ENCODE measurements around the gene TYMS. TPM values are rescaled to one million over a fixed set of nuclear protein-coding genes. Genes with fewer than 3 reads are reported as not detected.

TYMS gene
- total RNA-seq, 4 donors from 2014 or later, result 0.26 to 28.6 (median 4.8) TPM; not detected in 1

DNA sequence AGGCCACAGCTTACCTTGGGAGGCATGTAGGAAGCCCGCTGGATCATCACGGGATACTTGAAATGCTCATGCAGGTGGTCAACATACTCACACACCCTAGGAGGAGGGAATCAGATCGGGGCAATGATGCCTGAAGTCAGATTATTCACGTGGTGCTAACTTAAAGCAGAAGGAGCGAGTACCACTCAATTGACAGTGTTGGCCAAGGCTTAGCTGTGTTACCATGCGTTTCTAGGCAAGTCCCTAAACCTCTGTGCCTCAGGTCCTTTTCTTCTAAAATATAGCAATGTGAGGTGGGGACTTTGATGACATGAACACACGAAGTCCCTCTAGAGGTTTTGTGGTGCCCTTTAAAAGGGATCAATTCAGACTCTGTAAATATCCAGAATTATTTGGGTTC, 17.9 kb downstream of the TYMS start:
- Histone ChIP-seq H3K4me1 (no peaks in the 10 kb centered on the region), H3K36me3 (no peaks in the 10 kb centered on the region), H3K27me3 (no peaks in the 10 kb centered on the region), H3K27ac (peak overlapping the region in 1 of 2 donors; percentile 48), H3K9me3 (no peaks in the 10 kb centered on the region), H3K4me3 (no peak overlapping the region)
- no peak for DNase-seq
- intact Hi-C loops (cut with DNase I; ENCODE audit: low total_unique reads), result no loop called here
- TF ChIP-seq POLR2A (IDR thresholded peaks at IDR 0.05) (no peak), CTCF (IDR thresholded peaks at IDR 0.05) (no peak)

GRCh38 chr18:676069-676468, 18.6 kb downstream of the TYMS start:
- Histone ChIP-seq H3K4me1 (no peaks in the 10 kb centered on the region), H3K4me3 (no peak overlapping the region), H3K27me3 (no peaks in the 10 kb centered on the region), H3K27ac (no peak overlapping the region), H3K36me3 (no peaks in the 10 kb centered on the region), H3K9me3 (no peaks in the 10 kb centered on the region)
- intact Hi-C loops (cut with DNase I; ENCODE audit: low total_unique reads), result no loop called here
- TF ChIP-seq POLR2A (IDR thresholded peaks at IDR 0.05) (no peak), CTCF (IDR thresholded peaks at IDR 0.05) (no peak)
- DNase-seq, result no peak

- Histone ChIP-seq H3K27me3 (no peaks in the 10 kb centered on the region), H3K4me1 (no peaks in the 10 kb centered on the region), H3K4me3 (no peak overlapping the region), H3K9me3 (no peaks in the 10 kb centered on the region), H3K27ac (no peak overlapping the region), H3K36me3 (no peaks in the 10 kb centered on the region)
- intact Hi-C loops (cut with DNase I; ENCODE audit: low total_unique reads), result no loop called here
- no peak for TF ChIP-seq POLR2A (IDR thresholded peaks at IDR 0.05)
- TF ChIP-seq CTCF (IDR thresholded peaks at IDR 0.05), result no peak
- no peak for DNase-seq
Observed at GRCh38 chr18:676736-677135, 19.3 kb downstream of the TYMS start.

- Histone ChIP-seq H3K27ac (no peak overlapping the region), H3K27me3 (no peaks in the 10 kb centered on the region), H3K4me1 (no peaks in the 10 kb centered on the region), H3K36me3 (no peaks in the 10 kb centered on the region), H3K9me3 (no peaks in the 10 kb centered on the region), H3K4me3 (no peak overlapping the region)
- DNase-seq, result no peak
- TF ChIP-seq POLR2A (IDR thresholded peaks at IDR 0.05) (no peak), CTCF (IDR thresholded peaks at IDR 0.05) (no peak)
- intact Hi-C loops (cut with DNase I; ENCODE audit: low total_unique reads), result no loop called here
Observed at GRCh38 chr18:677145-677544, 19.7 kb downstream of the TYMS start.

DNA sequence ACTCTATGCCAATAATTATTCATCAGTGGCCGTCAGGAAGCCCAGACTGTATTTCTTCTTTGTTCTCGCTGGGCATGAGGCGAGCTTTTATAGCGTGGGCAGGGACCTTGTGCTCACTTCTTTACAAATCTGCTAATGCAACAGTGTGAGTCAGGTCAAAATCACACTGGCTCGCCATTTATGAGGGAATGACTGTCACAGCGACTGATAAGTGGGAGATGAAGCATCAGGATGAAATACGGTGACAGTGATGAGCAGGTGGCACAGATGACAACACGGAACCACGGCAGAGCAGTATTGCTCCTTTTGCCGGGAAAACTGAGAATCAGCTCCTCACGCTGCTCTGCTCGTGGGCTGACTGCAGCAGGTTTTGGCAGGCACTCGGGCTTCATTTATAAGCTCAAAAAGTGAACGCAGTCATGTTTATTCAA, 20.5 kb downstream of the TYMS start:
- Histone ChIP-seq H3K4me3 (no peak overlapping the region), H3K36me3 (no peaks in the 10 kb centered on the region), H3K9me3 (no peaks in the 10 kb centered on the region), H3K27me3 (no peaks in the 10 kb centered on the region), H3K27ac (no peak overlapping the region), H3K4me1 (no peaks in the 10 kb centered on the region)
- intact Hi-C loops (cut with DNase I; ENCODE audit: low total_unique reads), result no loop called here
- TF ChIP-seq CTCF (IDR thresholded peaks at IDR 0.05), result no peak
- no peak for TF ChIP-seq POLR2A (IDR thresholded peaks at IDR 0.05)
- no peak for DNase-seq

Data from uterus (tissue), 4 donors.